GM18499 (cell line): Measurements from ENCODE around the gene RANGAP1.

ENCODE experiments used
- ATAC-seq: cut with Tn5 transposase; IDR thresholded peaks from one replicate; pipeline ENCODE4 v1.9.1; 2021; ENCODE audit warnings: moderate number of reproducible peaks; ENCODE audit not compliant: insufficient read depth, unreplicated experiment

Gene RANGAP1, protein sequence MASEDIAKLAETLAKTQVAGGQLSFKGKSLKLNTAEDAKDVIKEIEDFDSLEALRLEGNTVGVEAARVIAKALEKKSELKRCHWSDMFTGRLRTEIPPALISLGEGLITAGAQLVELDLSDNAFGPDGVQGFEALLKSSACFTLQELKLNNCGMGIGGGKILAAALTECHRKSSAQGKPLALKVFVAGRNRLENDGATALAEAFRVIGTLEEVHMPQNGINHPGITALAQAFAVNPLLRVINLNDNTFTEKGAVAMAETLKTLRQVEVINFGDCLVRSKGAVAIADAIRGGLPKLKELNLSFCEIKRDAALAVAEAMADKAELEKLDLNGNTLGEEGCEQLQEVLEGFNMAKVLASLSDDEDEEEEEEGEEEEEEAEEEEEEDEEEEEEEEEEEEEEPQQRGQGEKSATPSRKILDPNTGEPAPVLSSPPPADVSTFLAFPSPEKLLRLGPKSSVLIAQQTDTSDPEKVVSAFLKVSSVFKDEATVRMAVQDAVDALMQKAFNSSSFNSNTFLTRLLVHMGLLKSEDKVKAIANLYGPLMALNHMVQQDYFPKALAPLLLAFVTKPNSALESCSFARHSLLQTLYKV

DNA sequence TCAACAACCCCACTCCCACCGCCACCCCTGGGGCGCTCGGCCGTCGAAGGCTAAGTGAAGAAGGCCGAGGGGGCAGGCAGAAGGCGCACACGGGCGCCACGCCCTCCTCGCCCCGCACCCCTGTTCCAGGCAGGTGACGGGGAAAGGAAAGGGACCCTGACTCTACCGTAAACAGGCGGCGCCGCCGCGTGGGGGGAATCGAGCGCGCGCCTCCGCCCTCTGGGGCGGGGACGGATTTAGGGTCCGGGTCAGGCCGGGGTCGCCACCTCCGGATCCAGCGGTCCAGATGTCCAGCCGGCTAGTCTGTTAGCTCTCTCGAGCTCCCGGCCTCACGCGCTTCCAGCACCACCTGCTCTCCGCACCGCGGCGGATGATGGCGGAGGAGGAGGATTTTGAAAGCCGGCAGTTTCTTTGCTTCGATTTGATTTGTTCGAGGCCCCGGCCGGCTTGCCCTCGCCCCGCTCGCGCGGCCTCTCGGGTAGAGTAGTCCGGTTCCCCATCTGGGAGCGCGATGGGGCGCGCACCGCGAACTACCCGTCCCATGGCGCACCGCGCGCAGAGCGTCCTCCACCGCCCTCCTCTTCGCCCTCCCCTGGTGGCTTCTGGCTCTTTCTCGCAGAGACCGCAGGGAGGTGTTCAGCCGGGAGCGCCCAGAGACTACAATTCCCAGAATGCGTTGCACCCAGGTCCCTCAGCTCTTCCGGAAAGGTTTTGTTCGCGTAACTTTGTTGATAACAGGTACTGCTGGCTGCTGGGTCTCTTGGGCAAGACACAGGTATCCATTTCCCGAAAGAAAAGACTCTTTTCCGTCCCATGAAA is at the start of gene RANGAP1:
TSS of gene RANGAP1 (minus strand) at position 368 of the 819 bp plus-strand sequence. CDS start 5,143 bp downstream, outside the sequence.
- peak; percentile 78 for ATAC-seq

DNA sequence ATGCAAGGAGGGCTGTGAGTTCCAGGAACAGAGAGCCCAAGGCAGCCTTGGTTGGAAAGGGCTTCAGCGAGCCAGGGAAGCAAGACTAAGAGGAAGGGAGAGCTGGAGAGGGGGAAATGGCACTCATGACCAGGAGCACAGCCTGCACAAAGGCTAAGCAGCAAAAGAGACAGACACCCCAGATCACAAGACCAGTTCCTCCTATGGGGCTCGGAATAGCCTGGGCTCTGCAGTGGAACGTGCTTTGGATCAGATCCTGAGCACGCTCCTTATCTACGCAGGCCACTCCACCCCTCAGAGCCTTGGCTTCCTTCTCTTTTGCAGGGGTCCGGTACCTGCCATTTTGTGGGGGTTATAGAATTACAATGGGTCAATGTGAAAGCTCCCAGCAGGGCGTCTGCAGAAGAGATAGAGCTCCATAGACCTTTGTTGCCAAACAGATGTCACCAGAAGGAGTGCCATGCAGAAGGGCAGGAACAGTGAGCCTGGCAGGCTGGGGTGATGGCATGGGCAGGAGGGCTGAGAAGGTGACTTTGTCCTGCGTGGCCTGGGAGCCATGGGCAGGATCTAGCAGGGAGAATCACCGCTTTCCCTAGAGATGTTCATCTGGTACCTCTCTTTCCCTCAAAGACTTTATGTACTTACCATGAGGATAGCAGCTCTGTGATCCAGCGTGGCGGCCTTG is 49.1 kb upstream of the RANGAP1 start:
- ATAC-seq = no peak

DNA sequence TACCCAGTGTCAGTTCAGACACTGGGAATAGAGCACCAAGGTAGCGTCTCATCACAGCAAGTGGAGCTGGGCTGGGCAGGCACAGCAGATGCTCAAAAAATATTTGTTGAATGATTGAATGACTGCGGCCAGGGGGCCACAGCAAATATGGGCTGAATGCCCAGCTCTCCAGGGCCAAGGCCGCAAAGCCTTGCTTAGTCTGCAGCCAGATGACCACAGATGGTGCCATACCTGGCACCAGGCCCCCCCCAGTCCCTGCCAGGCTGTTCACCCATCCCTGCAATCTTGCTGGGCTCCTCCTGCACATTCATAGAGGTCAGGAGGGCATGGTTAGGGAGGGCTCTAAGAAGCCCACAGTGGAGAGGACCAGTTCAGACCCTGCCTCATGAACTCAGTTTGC is 48.2 kb upstream of the RANGAP1 start:
- ATAC-seq = no peak

DNA sequence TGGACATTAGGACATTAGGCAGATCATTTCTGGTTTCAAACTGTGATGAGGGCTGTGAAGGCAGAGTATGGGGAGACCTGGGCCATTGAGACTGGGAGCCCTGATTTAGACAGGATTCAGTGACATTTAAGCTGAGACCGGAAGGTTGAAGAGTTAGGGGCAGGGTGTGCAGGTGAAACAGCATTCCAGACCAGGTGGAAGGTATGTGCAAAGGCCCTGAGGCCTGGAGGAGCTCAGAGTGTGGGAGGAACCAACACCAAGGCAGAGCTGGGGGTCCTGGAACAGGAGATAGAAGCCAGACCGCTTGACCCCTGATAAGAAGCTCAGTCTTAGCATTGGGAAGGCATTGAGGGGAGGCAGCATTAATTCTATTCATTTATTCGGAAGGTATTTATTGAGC is 47.8 kb upstream of the RANGAP1 start:
- ATAC-seq = no peak

DNA sequence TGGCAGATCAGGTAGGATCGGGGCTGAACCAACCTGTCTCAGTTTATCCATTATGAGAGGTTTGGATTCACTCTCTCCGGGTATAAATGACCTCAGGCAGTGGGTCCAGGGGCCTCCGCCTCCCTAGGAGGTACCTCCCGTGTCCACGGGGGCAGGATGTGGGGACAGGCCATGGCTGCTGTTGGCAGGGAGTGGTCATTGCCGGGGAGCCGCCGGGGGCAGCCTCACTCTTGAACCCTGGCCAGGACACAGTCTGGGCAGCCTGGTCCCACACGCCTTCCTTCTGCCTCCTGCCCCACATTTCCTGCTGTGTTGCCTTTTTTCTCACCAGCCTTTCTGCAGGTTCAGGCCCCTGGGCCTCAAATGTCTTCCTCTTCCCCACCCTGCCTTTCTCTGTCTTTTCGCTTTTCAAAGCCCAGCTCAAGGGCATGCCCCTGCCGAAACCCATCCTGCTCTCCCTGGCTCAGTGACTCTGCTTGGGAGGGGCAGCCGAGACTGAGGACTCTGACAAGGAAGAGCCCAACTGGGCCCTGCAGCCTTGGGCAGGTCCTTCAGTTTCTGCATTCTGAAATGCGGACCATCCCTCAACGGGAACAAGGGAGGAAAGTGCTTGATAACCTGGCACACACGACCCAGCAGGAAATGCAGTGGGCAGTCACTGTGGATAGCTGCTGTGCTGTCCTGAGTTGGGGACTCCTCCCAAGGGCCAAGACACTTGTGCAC is 46.4 kb upstream of the RANGAP1 start:
- ATAC-seq = no peak

DNA sequence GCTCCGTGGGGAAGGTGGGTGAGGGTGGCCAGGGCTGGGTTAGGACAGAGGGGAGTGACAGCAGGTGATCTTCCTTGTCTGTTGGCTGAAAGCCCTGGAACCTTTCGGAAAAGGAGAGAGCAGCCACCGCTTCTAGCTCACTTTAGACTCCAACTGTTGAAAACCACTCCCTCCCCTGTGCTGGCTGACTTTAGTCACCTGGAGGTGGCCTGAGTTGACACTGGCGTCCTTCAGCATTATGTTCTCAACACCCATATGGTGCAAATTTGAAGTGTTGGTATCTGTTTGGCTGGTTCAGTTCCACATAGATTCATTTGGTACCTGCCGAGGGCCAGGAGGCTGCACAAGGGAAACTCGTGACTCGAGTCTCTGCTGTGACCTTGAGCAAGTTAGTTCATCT is 44.2 kb upstream of the RANGAP1 start:
- no peak for ATAC-seq

DNA sequence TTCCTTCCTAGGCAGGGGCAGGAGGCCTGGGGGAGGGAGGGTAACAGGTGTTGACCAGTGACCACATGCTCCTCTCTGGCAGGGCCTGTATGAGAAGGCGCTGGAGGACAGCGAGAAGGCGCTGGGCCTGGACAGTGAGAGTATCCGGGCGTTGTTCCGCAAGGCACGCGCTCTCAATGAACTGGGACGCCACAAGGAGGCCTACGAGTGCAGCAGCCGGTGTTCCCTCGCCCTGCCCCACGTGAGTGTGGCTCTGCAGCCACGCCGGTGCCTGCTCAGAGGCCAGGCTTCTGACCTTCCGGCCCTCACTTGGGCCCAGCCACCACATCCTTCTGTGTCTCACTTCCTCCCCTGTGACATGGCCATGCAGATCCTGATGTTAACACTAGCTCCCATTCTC is 41.1 kb upstream of the RANGAP1 start:
- ATAC-seq = no peak

DNA sequence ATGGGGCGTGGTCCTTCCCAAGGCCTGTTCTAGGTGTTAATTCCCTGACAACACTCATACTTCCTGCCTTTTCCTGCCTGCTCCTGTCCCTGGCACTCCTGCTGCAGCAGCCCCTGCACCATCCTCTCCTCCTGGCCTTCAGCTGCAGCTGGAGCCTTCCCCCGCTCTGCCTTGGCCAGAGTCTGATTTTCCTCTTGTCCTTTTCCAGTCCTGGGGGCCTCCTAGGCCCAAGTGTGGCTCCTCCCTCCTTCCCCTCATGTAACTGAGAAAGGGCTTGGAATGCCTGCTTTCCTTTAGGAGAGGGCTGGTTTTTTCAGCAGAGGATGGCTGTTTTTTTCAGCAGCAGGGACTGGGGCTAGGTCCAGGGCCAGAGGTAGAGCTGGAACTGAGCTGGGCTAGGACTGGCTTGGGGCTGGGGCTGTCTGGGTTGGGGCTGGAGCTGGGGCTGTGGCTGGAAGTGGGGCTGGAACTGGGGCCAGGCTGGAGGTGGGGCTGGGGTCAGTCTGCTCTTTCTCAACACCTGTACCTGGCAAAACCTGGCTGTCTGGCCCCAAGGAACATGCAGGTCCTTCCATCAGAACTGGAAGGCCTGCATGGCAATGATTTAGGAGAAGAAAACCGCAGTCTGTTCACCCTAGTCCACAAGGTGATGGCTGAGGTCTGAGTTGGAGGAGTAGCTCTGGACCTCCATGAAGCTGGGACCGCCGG is 39.0 kb upstream of the RANGAP1 start:
- no peak for ATAC-seq

DNA sequence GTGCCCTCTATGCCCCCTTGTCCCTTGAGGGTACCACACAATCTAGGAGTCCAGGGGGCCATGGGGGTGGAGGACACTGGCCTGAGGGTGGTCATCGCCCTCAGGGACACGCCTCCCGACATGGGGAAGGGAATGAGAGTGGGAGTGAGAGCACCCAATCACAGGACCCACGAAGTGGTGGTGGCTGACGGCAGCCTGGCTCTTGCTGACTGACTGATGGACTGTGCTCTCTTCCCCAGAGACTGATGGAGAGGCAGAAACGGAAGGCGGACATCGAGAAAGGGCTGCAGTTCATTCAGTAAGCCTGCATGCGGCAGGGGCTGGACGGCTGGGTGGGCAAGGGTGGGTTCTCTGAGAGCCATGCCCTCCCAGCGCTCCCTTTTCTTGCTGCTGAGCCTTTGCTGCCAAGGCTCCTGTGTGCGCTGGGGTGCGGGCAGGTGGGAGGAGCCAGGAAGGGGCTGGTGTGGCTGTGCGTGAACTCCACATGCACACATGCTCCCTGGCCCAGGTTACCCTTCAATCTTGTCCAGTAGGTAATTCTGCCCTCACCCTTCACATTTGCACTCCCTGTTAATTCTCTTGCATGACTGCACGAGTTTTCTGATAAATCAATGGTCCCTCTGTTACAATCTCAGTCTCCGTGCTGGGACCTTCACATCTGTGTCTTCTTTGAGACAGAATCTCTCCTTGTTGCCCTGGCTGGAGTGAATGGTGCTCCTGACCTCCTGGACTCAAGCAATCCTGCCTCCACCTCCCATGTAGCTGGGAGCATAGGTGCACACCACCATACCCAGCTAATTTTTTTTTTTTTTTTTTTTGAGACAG is 34.6 kb upstream of the RANGAP1 start:
- ATAC-seq = no peak

DNA sequence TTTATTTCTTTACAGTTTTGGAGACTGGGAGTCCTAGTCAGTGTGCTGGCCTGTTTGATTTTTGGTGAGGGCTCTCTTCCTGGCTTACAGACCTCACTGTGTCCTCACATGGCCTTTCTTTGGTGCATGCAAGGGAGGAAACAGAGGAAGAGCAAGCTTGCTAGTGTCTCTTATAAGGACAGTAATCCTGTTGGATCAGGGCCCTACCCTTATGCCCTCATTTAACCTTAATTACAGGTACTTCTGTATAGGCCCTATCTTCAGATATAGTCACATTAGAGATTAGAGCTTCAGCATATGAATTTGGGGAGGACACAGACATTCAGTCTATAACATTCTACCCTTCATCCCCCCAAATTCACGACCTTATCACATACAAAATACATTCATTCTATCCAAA is 29.6 kb upstream of the RANGAP1 start:
- ATAC-seq = no peak

DNA sequence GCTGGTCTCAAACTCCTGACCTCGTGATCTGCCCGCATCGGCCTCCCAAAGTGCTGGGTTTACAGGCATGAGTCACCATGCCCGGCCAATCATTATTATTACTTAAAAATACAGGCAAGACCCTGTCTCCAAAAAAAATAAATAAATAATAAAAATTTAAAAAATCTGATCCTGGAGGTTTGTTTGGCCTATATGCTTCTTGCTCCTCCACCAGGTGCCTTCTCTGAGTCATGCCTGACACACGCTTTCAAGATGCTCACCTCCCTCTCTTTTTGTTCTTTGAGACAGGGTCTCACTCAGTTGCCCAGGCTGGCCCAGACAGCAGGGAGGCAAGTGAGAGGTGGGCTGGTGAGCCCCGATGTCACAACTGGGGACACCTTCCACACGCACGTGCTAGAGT is 28.8 kb upstream of the RANGAP1 start:
- no peak for ATAC-seq

DNA sequence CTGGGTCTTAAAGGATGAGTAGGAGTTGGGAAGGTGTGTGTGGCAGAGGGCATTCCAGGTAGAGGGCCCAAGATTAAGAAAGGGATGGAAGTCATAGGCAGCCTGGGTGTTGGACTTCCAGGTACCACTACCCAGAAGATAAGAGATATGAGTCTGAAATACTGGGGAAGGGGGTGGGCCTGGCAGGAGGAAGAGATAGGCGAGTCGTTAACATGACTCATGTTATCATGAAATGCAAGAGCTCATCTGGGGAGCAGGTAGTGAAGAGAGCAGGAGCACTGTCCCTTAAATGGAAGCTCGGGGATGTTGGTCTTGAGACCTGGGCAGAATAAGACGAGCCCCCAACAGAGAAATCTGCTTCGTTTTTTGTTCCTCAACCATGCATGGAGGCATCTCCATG is 25.5 kb upstream of the RANGAP1 start:
- no peak for ATAC-seq

DNA sequence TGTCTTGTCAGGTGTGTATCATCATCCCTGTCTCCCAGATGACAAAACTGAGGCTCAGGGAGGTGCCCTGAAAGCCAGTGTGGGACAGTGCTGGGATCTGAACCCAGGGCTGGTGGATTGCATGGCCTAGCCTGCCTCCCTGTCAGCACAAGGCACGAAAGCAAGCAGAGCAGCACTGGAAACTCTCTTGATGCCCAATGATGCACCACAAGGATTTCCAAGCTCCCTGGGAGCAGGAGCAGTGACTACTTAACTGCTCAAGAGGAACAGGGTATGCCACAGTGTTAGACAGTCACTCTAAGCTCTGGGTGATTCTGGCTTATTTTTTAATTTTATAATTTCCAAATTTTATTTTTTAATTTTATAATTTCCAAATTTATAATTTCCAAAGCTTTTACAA is 24.3 kb upstream of the RANGAP1 start:
- ATAC-seq = no peak

DNA sequence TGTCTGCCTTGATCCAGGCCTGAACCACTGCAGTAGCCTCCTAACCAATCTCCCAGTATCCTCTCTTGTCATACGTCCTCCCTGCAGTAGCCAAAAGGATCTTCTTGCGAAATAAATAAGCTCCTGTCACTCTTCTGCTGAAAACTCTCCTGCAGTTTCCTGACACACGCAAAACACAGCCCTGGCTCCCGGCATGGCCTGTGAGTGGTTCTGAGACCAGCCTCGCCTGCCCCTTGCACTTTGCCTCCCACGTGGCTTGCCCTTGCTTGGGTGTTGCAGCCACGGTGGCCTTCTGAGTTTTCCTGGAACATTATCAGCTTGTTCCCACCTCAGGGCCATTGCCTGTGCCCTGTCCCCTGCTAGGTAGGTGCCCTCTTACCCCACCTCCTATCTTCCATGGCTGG is 22.6 kb upstream of the RANGAP1 start:
- no peak for ATAC-seq

DNA sequence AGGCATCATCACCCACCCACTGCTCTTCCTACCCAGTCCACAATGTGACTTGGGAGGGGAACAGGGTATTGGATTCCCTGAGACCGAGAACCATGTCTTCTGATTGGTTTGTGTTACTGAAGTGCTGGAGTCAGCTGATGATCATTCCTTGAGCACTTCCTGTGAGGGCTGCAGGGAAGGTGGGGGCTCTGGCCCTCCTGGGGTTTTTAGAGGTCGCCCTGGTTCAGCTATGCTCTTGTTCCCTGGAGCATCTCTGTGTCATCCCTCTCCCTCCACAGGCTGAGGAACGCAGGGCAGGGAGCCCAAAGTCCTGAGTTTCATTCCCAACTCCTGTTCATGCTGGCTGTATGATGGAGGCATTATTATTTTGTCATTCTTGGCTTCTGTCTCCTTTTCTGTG is 22.1 kb upstream of the RANGAP1 start:
- no peak for ATAC-seq

DNA sequence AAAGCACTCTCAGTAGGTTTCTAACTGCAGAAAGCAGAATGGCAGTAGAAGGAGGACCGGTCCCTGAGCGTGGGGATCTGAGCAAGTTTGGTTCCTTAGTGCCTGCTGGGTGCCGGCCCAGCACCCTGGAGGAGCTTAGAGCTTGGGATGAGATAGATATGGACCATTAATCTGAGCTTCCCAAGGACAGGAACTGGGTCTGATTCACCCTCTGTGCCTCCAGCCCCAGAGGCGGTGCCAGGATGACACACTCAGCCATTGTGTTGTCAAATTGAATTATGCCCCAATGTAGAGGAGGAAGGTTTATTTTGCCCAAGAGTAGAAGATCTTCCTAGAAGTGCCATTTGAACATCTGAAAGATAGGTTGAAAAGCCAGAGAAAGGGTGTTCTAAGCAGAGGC is 19.7 kb upstream of the RANGAP1 start:
- ATAC-seq = no peak

DNA sequence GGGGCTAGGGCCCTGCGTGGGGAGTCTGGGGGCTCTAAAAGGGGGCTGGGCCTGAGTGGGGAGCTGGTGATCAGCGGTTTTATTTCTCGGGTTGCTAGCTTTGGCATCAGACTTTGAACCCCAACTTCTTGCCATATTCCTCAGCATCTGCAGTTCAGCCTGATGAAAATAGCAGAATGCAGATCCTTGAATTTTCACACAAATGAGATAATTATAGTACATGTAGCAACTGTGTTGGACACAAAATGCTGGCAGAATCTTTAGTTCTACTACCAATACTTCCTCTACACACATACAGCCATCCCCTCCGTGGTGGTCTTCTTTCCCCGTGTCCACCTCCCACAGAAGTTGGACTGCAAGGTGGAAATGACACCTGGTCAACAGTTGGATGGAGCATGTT is 16.8 kb upstream of the RANGAP1 start:
- no peak for ATAC-seq

DNA sequence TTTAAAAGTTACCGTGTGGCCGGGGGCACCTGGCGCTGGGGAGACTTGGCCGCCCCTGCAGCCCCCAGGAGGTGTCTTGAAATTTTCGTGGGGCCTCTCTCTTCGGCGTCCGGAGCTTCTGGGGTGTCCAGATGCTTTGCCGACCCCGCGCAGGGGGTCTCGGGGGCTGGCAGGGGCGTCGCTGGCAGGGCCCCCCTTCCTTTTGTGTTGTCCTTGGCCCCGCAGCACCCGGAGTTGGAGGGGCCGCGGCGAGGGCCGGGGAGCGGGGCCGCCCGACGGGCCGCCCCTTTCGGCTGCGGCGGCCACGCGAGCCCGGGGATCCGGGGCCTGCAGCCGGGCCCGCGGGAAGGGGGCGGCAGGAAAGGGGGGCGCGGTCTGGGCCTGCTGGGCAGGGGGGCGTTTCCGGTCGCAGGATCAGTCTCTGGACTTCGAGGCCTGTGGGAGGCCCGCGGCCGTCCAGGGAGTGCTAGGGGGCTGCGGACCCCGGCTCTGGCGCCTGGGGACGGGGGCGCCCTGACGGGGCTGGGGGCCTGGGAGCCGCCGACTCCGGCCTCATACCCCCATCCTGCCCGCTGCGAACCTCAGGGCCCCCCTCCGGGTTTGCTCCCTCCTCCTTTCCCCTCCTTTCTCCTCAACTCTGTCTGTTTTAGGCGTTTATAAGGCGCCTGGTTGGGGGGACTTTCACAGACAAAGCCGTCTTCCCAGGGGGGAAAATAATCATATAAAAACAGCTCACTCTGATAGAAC is 16.2 kb upstream of the RANGAP1 start:
- no peak for ATAC-seq
